BJ (cell line): Measurements from ENCODE around the gene UPB1. TPM values are rescaled to one million over a fixed set of nuclear protein-coding genes. Genes with fewer than 3 reads are reported as not detected.

Source experiments
- CTCF ChIA-PET: fragments of 350-600 bp; formaldehyde crosslinking; extraction: SDS; loops from one replicate; lab custom pipeline; 2021; ENCODE audit warnings: antibody characterized with exemption, inconsistent platforms; lab: Yijun Ruan, JAX
- POLR2A ChIA-PET: fragments of 300-600 bp; sonication (Branson Sonifier 250); formaldehyde crosslinking; extraction: SDS; loops from one replicate; lab custom pipeline; 2021; ENCODE audit warnings: antibody characterized with exemption; lab: Charles Lee
- DNase-seq: peaks from one replicate; pipeline ENCODE4 v3.0.0-alpha.2; 2011; ENCODE audit warnings: low read depth
- H3K27me3 ChIP-seq: 2 replicates; pipeline ENCODE4 v1.6.0; 2011; ENCODE audit warnings: low read length; ENCODE audit not compliant: control insufficient read depth, insufficient read depth
- H3K36me3 ChIP-seq: 2 replicates; pipeline ENCODE4 v1.5.1; 2011; ENCODE audit warnings: low read length; ENCODE audit not compliant: control insufficient read depth, insufficient read depth
- H3K4me3 ChIP-seq: 2 replicates; pipeline ENCODE4 v1.5.1; 2011; ENCODE audit warnings: low read depth, mild to moderate bottlenecking, control low read depth, low read length
- CTCF ChIP-seq: IDR thresholded peaks from 2 replicates; pipeline ENCODE4 v1.5.1; 2011; ENCODE audit warnings: low read depth, mild to moderate bottlenecking, control low read depth, inconsistent platforms, low read length, moderate library complexity; ENCODE audit not compliant: insufficient read depth
- polyA plus RNA-seq: library from polyadenylated mRNA; depleted of rRNA; stranded (reverse); fragments of >200 nt; gene quantifications from 2 replicates; pipeline ENCODE4 v1.2.3, GENCODE V29; 2011

Gene UPB1
- polyA plus RNA-seq, 1 experiment, result 0.09 TPM

GRCh38 chr22:24563246-24563645 is 68.1 kb downstream of the UPB1 start:
- Histone ChIP-seq H3K27me3 (no peaks in the 10 kb centered on the region), H3K4me3 (no peak overlapping the region), H3K36me3 (peaks cover 9% of the 10 kb centered on the region)
- TF ChIP-seq CTCF, result no peak
- ChIA-PET POLR2A (no interaction called here), CTCF (no interaction called here)
- DNase-seq, result no peak

- DNase-seq, result no peak
- Histone ChIP-seq H3K27me3 (no peaks in the 10 kb centered on the region), H3K36me3 (peaks cover 9% of the 10 kb centered on the region), H3K4me3 (no peak overlapping the region)
- POLR2A ChIA-PET, result interaction anchor here (0.5 kb wide), 1 partner anchor 39 kb away, joined by 9 read pairs; the partner anchor contains the start of gene GGT1
- CTCF ChIA-PET, result no interaction called here
- no peak for TF ChIP-seq CTCF
These were observed 69.4 kb downstream of the UPB1 start for GRCh38 chr22:24564376-24565058.

GRCh38 chr22:24565077-24565476 is 69.9 kb downstream of the UPB1 start:
- TF ChIP-seq CTCF, result no peak
- CTCF ChIA-PET, result no interaction called here
- DNase-seq, result no peak
- peaks cover 12% of the 10 kb centered on the region for H3K36me3 ChIP-seq
- H3K4me3 ChIP-seq, result no peak overlapping the region
- POLR2A ChIA-PET, result interaction anchor here (0.5 kb wide), 1 partner anchor 38 kb away, joined by 9 read pairs; the partner anchor contains the start of gene GGT1
- H3K27me3 ChIP-seq, result no peaks in the 10 kb centered on the region

GRCh38 chr22:24566899-24567511 is 71.9 kb downstream of the UPB1 start:
- no peaks in the 10 kb centered on the region for H3K27me3 ChIP-seq
- no peak overlapping the region for H3K4me3 ChIP-seq
- ChIA-PET CTCF (no interaction called here), POLR2A (no interaction called here)
- H3K36me3 ChIP-seq, result peaks cover 13% of the 10 kb centered on the region
- DNase-seq, result no peak
- no peak for TF ChIP-seq CTCF

GRCh38 chr22:24567668-24568067 is 72.5 kb downstream of the UPB1 start:
- POLR2A ChIA-PET, result no interaction called here
- Histone ChIP-seq H3K36me3 (peaks cover 17% of the 10 kb centered on the region), H3K27me3 (no peaks in the 10 kb centered on the region), H3K4me3 (no peak overlapping the region)
- no peak for DNase-seq
- CTCF ChIA-PET, result no interaction called here
- TF ChIP-seq CTCF, result no peak
